HEK293T (cell line): ENCODE measurements around the gene SLC35F3.

Experiments used
- ARNT ChIP-seq: fragments of 450-650 bp; IDR thresholded peaks from 2 replicates; pipeline ENCODE4 v1.6.1; 2017; ENCODE audit warnings: mild to moderate bottlenecking
- BHLHE40 ChIP-seq: fragments of 450-650 bp; IDR thresholded peaks from 2 replicates; pipeline ENCODE4 v1.6.1; 2016; ENCODE audit warnings: mild to moderate bottlenecking, moderate library complexity, borderline replicate concordance
- FOXK2 ChIP-seq: fragments of 450-650 bp; IDR thresholded peaks from 2 replicates; pipeline ENCODE4 v1.6.1; 2016; ENCODE audit warnings: mild to moderate bottlenecking
- FOXM1 ChIP-seq: fragments of 450-650 bp; IDR thresholded peaks from 2 replicates; pipeline ENCODE4 v1.6.1; 2017; ENCODE audit warnings: mild to moderate bottlenecking, borderline replicate concordance
- L3MBTL2 ChIP-seq: fragments of 450-650 bp; conservative IDR thresholded peaks from 2 replicates; pipeline ENCODE4 v1.6.1; 2016; ENCODE audit warnings: mild to moderate bottlenecking
- NFRKB ChIP-seq: fragments of 450-650 bp; IDR thresholded peaks from 2 replicates; pipeline ENCODE4 v1.6.1; 2016; ENCODE audit warnings: mild to moderate bottlenecking, moderate library complexity
- PKNOX1 ChIP-seq: fragments of 450-650 bp; IDR thresholded peaks from 2 replicates; pipeline ENCODE4 v1.6.1; 2016
- SP1 ChIP-seq: fragments of 450-650 bp; IDR thresholded peaks from 2 replicates; pipeline ENCODE4 v1.6.1; 2017
- TARDBP ChIP-seq: fragments of 450-650 bp; IDR thresholded peaks from 2 replicates; pipeline ENCODE4 v1.6.1; 2016

DNA sequence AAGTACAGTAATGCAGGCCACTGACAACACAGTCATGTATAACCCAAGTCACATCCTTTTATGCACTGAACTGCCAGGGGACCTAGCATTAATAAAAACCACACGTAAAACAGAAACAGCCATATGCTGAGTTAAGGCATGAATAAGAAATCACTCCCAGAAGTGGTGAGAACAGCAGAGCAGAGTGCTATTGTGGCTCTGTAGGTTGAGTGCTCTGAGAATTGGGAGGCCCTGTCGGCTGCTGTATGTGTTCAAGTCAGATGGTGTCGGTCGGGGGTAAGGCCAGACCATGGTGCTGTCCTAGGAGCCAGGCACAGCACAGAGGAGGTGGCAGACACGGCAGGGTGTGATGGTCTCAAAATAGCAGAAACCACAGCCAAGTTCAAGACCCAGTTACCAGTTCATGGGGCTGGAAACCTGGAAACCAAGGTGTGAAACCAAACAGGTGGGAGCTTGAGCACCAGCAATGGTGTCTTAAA lies 342.2 kb downstream of the SLC35F3 start:
- TF ChIP-seq BHLHE40 (no peak), NFRKB (no peak), SP1 (no peak), TARDBP (no peak), ARNT (no peak), FOXK2 (no peak), FOXM1 (no peak), PKNOX1 (no peak), L3MBTL2 (no peak)
